ENCODE data around the gene LHX4. TPM values are rescaled to one million over a fixed set of nuclear protein-coding genes. Genes with fewer than 3 reads are reported as not detected.

Gene LHX4
- total RNA-seq, 3 donors from 2014 or later (not counting 1 experiment from before 2014, with no cell fraction given) = 0.08 TPM; not detected in 2

- H3K4me1 Mint-ChIP-seq = no peaks in the 10 kb centered on the region
- intact Hi-C loops (cut with micrococcal nuclease) = no loop called here
- Histone ChIP-seq H3K36me3 (ENCODE audit: control insufficient read depth, insufficient read depth, low read length) (peaks cover 20% of the 10 kb centered on the region), H3K27me3 (ENCODE audit: control insufficient read depth, insufficient read depth, low read length) (no peaks in the 10 kb centered on the region), H3K27ac (ENCODE audit: low read length) (no peak overlapping the region), H3K4me1 (ENCODE audit: control insufficient read depth, insufficient read depth, low read length) (no peaks in the 10 kb centered on the region), H3K9me3 (ENCODE audit: control insufficient read depth, insufficient read depth, low read length) (no peaks in the 10 kb centered on the region), H3K4me3 (ENCODE audit: low read length) (no peak overlapping the region)
- no peaks in the 10 kb centered on the region for H3K36me3 Mint-ChIP-seq
- no peaks in the 10 kb centered on the region for H3K27me3 Mint-ChIP-seq (ENCODE audit: low read depth in 2 of 2)
- ATAC-seq (no peak), DNase-seq (no peak)
- H3K4me3 Mint-ChIP-seq = no peak overlapping the region
- H3K9me3 Mint-ChIP-seq = no peaks in the 10 kb centered on the region
- TF ChIP-seq, protein P1, sequence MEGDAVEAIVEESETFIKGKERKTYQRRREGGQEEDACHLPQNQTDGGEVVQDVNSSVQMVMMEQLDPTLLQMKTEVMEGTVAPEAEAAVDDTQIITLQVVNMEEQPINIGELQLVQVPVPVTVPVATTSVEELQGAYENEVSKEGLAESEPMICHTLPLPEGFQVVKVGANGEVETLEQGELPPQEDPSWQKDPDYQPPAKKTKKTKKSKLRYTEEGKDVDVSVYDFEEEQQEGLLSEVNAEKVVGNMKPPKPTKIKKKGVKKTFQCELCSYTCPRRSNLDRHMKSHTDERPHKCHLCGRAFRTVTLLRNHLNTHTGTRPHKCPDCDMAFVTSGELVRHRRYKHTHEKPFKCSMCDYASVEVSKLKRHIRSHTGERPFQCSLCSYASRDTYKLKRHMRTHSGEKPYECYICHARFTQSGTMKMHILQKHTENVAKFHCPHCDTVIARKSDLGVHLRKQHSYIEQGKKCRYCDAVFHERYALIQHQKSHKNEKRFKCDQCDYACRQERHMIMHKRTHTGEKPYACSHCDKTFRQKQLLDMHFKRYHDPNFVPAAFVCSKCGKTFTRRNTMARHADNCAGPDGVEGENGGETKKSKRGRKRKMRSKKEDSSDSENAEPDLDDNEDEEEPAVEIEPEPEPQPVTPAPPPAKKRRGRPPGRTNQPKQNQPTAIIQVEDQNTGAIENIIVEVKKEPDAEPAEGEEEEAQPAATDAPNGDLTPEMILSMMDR (IDR thresholded peaks at IDR 0.05) = no peak
- WGBS (ENCODE audit: insufficient coverage) = 98% methylated on average over 4 of the region's 5 CpGs
- no peak overlapping the region for H3K27ac Mint-ChIP-seq
Measured at GRCh38 chr1:180277476-180278193, 47.6 kb downstream of the LHX4 start.

- Mint-ChIP-seq H3K36me3 (no peaks in the 10 kb centered on the region), H3K4me3 (no peak overlapping the region), H3K9me3 (no peaks in the 10 kb centered on the region), H3K4me1 (no peaks in the 10 kb centered on the region), H3K27me3 (ENCODE audit: low read depth in 2 of 2) (no peaks in the 10 kb centered on the region), H3K27ac (no peak overlapping the region)
- H3K9me3 ChIP-seq (ENCODE audit: control insufficient read depth, insufficient read depth, low read length) = no peaks in the 10 kb centered on the region
- intact Hi-C loops (cut with micrococcal nuclease) = no loop called here
- TF ChIP-seq, protein P1 (IDR thresholded peaks at IDR 0.05) = no peak
- ATAC-seq (no peak), DNase-seq (no peak)
- WGBS (ENCODE audit: insufficient coverage) = 98% methylated on average over 2 of the region's 2 CpGs
- H3K36me3 ChIP-seq (ENCODE audit: control insufficient read depth, insufficient read depth, low read length) = peaks cover 20% of the 10 kb centered on the region
- H3K27me3 ChIP-seq (ENCODE audit: control insufficient read depth, insufficient read depth, low read length) = no peaks in the 10 kb centered on the region
- no peak overlapping the region for H3K27ac ChIP-seq (ENCODE audit: low read length)
- H3K4me1 ChIP-seq (ENCODE audit: control insufficient read depth, insufficient read depth, low read length) = no peaks in the 10 kb centered on the region
- H3K4me3 ChIP-seq (ENCODE audit: low read length) = no peak overlapping the region
Measured at GRCh38 chr1:180278194-180278515, 48.1 kb downstream of the LHX4 start.

DNA sequence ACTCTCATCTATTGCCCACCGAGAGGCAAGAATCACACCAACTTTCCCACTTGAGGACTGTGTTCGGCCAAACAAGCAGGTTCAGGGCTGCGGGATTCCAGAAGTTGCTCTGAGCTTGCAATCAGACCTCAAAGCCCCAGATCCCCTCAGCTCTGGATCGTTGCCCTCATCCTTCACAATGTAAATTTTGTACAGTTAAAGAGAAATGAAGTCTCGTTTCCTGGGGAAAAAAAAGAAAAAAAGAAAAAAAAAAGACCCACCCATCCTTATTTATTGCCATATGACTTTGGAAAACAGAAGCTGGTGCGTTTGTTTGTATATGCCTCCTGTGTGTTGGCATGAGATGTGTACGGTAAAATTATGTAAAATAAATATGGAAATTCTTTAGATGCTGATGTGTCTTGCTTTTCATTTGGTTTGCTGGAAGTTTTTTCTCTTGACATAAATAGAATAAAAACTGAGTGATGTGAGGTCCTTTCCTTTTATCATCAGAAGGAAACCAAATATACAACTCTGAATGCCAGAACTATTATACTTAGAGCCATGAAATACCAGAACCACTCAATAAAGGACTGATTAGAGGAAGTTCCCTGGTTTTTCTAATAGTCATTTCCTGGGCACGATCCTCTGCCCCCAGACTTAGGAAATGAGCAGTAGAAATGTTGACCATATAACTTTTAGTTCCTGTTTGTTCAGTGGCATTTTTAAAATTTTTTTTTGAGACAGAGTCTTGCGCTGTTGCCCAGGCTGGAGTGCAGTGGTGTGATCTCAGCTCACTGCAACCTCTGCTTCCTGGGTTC lies 48.7 kb downstream of the LHX4 start:
- TF ChIP-seq, protein P1 (IDR thresholded peaks at IDR 0.05) = no peak
- no peaks in the 10 kb centered on the region for H3K9me3 Mint-ChIP-seq
- Histone ChIP-seq H3K4me3 (ENCODE audit: low read length) (no peak overlapping the region), H3K27me3 (ENCODE audit: control insufficient read depth, insufficient read depth, low read length) (no peaks in the 10 kb centered on the region), H3K27ac (ENCODE audit: low read length) (no peak overlapping the region), H3K4me1 (ENCODE audit: control insufficient read depth, insufficient read depth, low read length) (no peaks in the 10 kb centered on the region), H3K9me3 (ENCODE audit: control insufficient read depth, insufficient read depth, low read length) (no peaks in the 10 kb centered on the region), H3K36me3 (ENCODE audit: control insufficient read depth, insufficient read depth, low read length) (peaks cover 18% of the 10 kb centered on the region)
- no peak overlapping the region for H3K4me3 Mint-ChIP-seq
- H3K27me3 Mint-ChIP-seq (ENCODE audit: low read depth in 2 of 2) = no peaks in the 10 kb centered on the region
- no peaks in the 10 kb centered on the region for H3K36me3 Mint-ChIP-seq
- H3K4me1 Mint-ChIP-seq = no peaks in the 10 kb centered on the region
- ATAC-seq = peak in 1 of 3 donors; percentile 67
- DNase-seq = no peak
- H3K27ac Mint-ChIP-seq = no peak overlapping the region
- WGBS (ENCODE audit: insufficient coverage) = 87% methylated on average over 6 of the region's 9 CpGs
- intact Hi-C loops (cut with micrococcal nuclease) = no loop called here

Data from natural killer cell (primary cell).